ENCODE results near the gene OPCML.

- TF ChIP-seq, protein P1, sequence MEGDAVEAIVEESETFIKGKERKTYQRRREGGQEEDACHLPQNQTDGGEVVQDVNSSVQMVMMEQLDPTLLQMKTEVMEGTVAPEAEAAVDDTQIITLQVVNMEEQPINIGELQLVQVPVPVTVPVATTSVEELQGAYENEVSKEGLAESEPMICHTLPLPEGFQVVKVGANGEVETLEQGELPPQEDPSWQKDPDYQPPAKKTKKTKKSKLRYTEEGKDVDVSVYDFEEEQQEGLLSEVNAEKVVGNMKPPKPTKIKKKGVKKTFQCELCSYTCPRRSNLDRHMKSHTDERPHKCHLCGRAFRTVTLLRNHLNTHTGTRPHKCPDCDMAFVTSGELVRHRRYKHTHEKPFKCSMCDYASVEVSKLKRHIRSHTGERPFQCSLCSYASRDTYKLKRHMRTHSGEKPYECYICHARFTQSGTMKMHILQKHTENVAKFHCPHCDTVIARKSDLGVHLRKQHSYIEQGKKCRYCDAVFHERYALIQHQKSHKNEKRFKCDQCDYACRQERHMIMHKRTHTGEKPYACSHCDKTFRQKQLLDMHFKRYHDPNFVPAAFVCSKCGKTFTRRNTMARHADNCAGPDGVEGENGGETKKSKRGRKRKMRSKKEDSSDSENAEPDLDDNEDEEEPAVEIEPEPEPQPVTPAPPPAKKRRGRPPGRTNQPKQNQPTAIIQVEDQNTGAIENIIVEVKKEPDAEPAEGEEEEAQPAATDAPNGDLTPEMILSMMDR (optimal IDR thresholded peaks at IDR 0.05 in 1 of 3, IDR thresholded peaks at IDR 0.05 in 1 of 3, conservative IDR thresholded peaks at IDR 0.05 in 1 of 3; ENCODE audit: extremely low read depth in 1 of 3, insufficient read depth in 2 of 3, low read length in 3 of 3), result no peak
- TF ChIP-seq EZH2 (IDR thresholded peaks at IDR 0.05; ENCODE audit: low read length), result no peak
Measured at GRCh38 chr11:132604431-132604830, 927.9 kb downstream of the OPCML start.

All from keratinocyte (primary cell).